HepG2 (cell line): ENCODE results near the gene CACNA2D3. TPM values are rescaled to one million over a fixed set of nuclear protein-coding genes. Genes with fewer than 3 reads are reported as not detected.

ENCODE experiments used
- ATAC-seq: fragments of 200-7000 bp; cut with Tn5 transposase; 3 replicates; pipeline ENCODE4 v1.9.1; 2020; ENCODE audit warnings: mild to moderate bottlenecking, moderate library complexity
- BruUV-seq: library from RNA; stranded (reverse); fragments of 400-500 nt; replicated peaks from 2 replicates; lab custom pipeline; 2021; lab: Mats Ljungman, UMichigan
- CTCF ChIA-PET: fragments of 300-600 bp; formaldehyde crosslinking; extraction: SDS; loops from one replicate; lab custom pipeline; 2021; ENCODE audit warnings: low total read pairs, inconsistent platforms, low intra/inter-chr PET ratio; lab: Yijun Ruan, JAX
- POLR2A ChIA-PET: fragments of 350-600 bp; sonication (Branson Sonifier 250); formaldehyde crosslinking; loops from one replicate; lab custom pipeline; 2020; ENCODE audit warnings: antibody characterized with exemption, inconsistent platforms; lab: Yijun Ruan, JAX
- DNase-seq: peaks from one replicate; pipeline ENCODE4 v3.0.0-alpha.2; 2015; ENCODE audit warnings: low spot score
- FAIRE-seq: peaks from 3 replicates; lab custom pipeline; 2011; peaks lifted over from hg19 to GRCh38; lab: Jason Lieb, UNC
- H2AFZ ChIP-seq: one replicate; pipeline ENCODE4 v1.6.1; 2011; ENCODE audit warnings: low read length, inconsistent platforms
- H3K27ac ChIP-seq: fragments of 300-600 bp; 3 replicates; pipeline ENCODE4 v1.8.0; 2011; ENCODE audit warnings: mixed run types, mild to moderate bottlenecking, mixed read lengths, low read length, inconsistent platforms; ENCODE audit not compliant: insufficient read depth; ENCODE audit errors: extremely low read length
- H3K27me3 ChIP-seq, 2 experiments: fragments of 200-600 bp in 1 of 2; 2 replicates in 1 of 2; 3 replicates in 1 of 2; pipeline versions ENCODE4 v1.6.0 to v1.8.0; 2011; ENCODE audit warnings: low read length in 2 of 2, mild to moderate bottlenecking in 2 of 2, moderate library complexity in 2 of 2, inconsistent platforms in 1 of 2; ENCODE audit not compliant: insufficient read depth in 2 of 2, control insufficient read depth in 1 of 2
- H3K36me3 ChIP-seq, 2 experiments: fragments of 200-600 bp in 1 of 2; replicated peaks in 1 of 2; 2 replicates in 1 of 2; 3 replicates in 1 of 2; pipeline versions ENCODE4 v1.5.1 to v1.8.0; 2011; ENCODE audit warnings: low read length in 2 of 2, inconsistent platforms in 1 of 2; ENCODE audit not compliant: insufficient read depth in 2 of 2, control insufficient read depth in 1 of 2
- H3K4me1 ChIP-seq: 2 replicates; pipeline ENCODE4 v1.5.1; 2012; ENCODE audit warnings: low read length, inconsistent platforms; ENCODE audit not compliant: insufficient read depth
- H3K4me2 ChIP-seq: 2 replicates; pipeline ENCODE4 v1.6.0; 2011; ENCODE audit warnings: low read depth, low read length, inconsistent platforms
- H3K4me3 ChIP-seq, 3 experiments: fragments of 200-600 bp in 1 of 3; sonication (generic), shearing (Covaris generic) in 1 of 3; replicated peaks in 1 of 3; 2 replicates each; pipeline ENCODE4 v1.5.1; 2011 to 2016; ENCODE audit warnings: low read length in 3 of 3, inconsistent platforms in 2 of 3, low read depth in 2 of 3, mild to moderate bottlenecking in 2 of 3, control low read depth in 1 of 3, mixed read lengths in 1 of 3; ENCODE audit not compliant: insufficient read depth in 1 of 3
- H3K79me2 ChIP-seq: one replicate; pipeline ENCODE4 v1.6.1; 2011; ENCODE audit warnings: low read length, inconsistent platforms; ENCODE audit not compliant: insufficient read depth
- H3K9ac ChIP-seq: 2 replicates; pipeline ENCODE4 v1.6.0; 2011; ENCODE audit warnings: mild to moderate bottlenecking, low read depth, low read length, inconsistent platforms; ENCODE audit not compliant: insufficient read depth
- H3K9me3 ChIP-seq: 2 replicates; pipeline ENCODE4 v1.5.1; 2012; ENCODE audit warnings: mild to moderate bottlenecking, low read length
- H4K20me1 ChIP-seq: 2 replicates; pipeline ENCODE4 v1.6.0; 2011; ENCODE audit warnings: inconsistent platforms, mild to moderate bottlenecking, low read length, moderate library complexity; ENCODE audit not compliant: insufficient read depth
- AHR ChIP-seq: IDR thresholded peaks from 2 replicates; pipeline ENCODE4 v1.6.1; 2018; ENCODE audit warnings: missing genetic modification reagents, missing compliant biosample characterization
- NFIC ChIP-seq: IDR thresholded peaks from 2 replicates; pipeline ENCODE4 v1.6.1; 2012; ENCODE audit warnings: mild to moderate bottlenecking, low read length, inconsistent platforms
- PITX1 ChIP-seq: sonication (generic); formaldehyde crosslinking; IDR thresholded peaks from 2 replicates; pipeline ENCODE4 v1.5.1; 2020; ENCODE audit warnings: mild to moderate bottlenecking, missing genetic modification reagents
- PRMT3 ChIP-seq: sonication (generic); formaldehyde crosslinking; IDR thresholded peaks from 2 replicates; pipeline ENCODE4 v1.8.1; 2022; ENCODE audit warnings: low read depth, mild to moderate bottlenecking, moderate library complexity, missing genetic modification reagents, borderline replicate concordance
- RNF2 ChIP-seq: fragments of 450-650 bp; conservative IDR thresholded peaks from 2 replicates; pipeline ENCODE4 v1.6.1; 2016; ENCODE audit warnings: low read depth
- SP5 ChIP-seq: IDR thresholded peaks from 2 replicates; pipeline ENCODE4 v1.6.1; 2016; ENCODE audit warnings: low read depth, borderline replicate concordance
- YY1 ChIP-seq: IDR thresholded peaks from 2 replicates; pipeline ENCODE4 v1.6.1; 2011; ENCODE audit warnings: low read length, low read depth, moderate library complexity, mild to moderate bottlenecking; ENCODE audit not compliant: insufficient read depth, insufficient replicate concordance
- ZNF251 ChIP-seq: sonication (generic); formaldehyde crosslinking; IDR thresholded peaks from 2 replicates; pipeline ENCODE4 v1.9.0; 2021; ENCODE audit warnings: mild to moderate bottlenecking, missing genetic modification reagents
- ZNF335 ChIP-seq: sonication (generic); formaldehyde crosslinking; IDR thresholded peaks from 2 replicates; pipeline ENCODE4 v1.4.0; 2020; ENCODE audit warnings: missing genetic modification reagents
- ZNF792 ChIP-seq: IDR thresholded peaks from 2 replicates; pipeline ENCODE4 v1.6.1; 2016
- whole genome bisulfite sequencing: methylation state at CpG from one replicate; pipeline ENCODE4 v1.1.6; 2017; ENCODE audit warnings: low lambda C conversion rate; 5-methylcytosine and 5-hydroxymethylcytosine counted together
- in situ Hi-C: cut with HindIII; loops from 2 replicates; pipeline ENCODE4 v1.10.0; 2017; ENCODE audit warnings: low pct_unique_long_range_greater_than_20kb; ENCODE audit not compliant: extremely low pct_ligation_motif_present
- intact Hi-C: fragments of 100-400 bp; cut with micrococcal nuclease; formaldehyde crosslinking; loops from one replicate; pipeline ENCODE4 v1.10.0; 2022; ENCODE audit not compliant: unreplicated experiment
- polyA plus RNA-seq, 8 experiments: library from polyadenylated mRNA; depleted of rRNA in 3 of 8; stranded (reverse) in 7 of 8; unstranded in 1 of 8; fragments of >200 nt; fragmentation: Illumina TruSeq in 4 of 8; extraction: Trizol in 4 of 8; gene quantifications; 2 replicates each; pipeline versions ENCODE4 v1.2.1 to v1.2.3, GENCODE V29; 2011 to 2016; ENCODE audit warnings: low read depth in 4 of 8, missing spikeins in 1 of 8, mixed read lengths in 1 of 8; ENCODE audit not compliant: insufficient read depth in 1 of 8
- total RNA-seq, 5 experiments: library from RNA; depleted of rRNA; stranded (reverse); fragments of >200 nt; fragmentation: Illumina TruSeq; extraction: Trizol; gene quantifications; 2 replicates each; pipeline ENCODE4 v1.2.3, GENCODE V29; 2016; ENCODE audit warnings: low read depth in 1 of 5
- TF ChIP-seq, protein P1 (sequence below): IDR thresholded peaks from 2 replicates; pipeline ENCODE4 v1.6.1; 2016; ENCODE audit warnings: control low read depth
- TF ChIP-seq, protein P2 (sequence below): sonication (generic); formaldehyde crosslinking; IDR thresholded peaks from 2 replicates; pipeline ENCODE4 v1.5.1; 2020; ENCODE audit warnings: mild to moderate bottlenecking, missing genetic modification reagents, borderline replicate concordance
- TF ChIP-seq, protein P3 (sequence below): sonication (generic); formaldehyde crosslinking; IDR thresholded peaks from 2 replicates; pipeline ENCODE4 v1.4.0; 2020; ENCODE audit warnings: missing genetic modification reagents
- TF ChIP-seq, protein P4 (sequence below): sonication (generic); formaldehyde crosslinking; IDR thresholded peaks from 2 replicates; pipeline ENCODE4 v1.4.0; 2020; ENCODE audit warnings: missing genetic modification reagents

The CACNA2D3 gene
- total and polyA plus RNA-seq, 2 of the 13 experiments (the other 11 are each of a cell fraction or from before 2014, with no cell fraction given): not detected

DNA sequence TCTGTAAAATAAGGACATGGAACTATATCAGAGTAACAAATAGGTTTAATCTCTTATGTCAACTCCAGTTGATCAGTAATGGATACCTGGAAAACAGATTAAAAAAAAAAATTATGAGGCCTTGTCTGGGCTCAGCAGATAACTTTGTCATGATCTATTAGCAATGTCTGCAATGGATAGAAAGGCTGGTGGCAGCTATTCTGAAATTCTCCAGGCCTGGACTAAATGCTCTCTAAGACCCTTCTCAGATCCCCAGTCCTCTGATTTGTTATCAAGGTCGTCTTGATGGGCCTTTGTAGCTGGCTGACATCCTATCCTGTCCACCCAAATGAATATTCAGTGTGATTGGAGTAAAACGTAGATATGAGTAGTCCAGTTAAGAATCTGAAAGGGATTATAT is 791.8 kb downstream of the CACNA2D3 start:
- ATAC-seq (no peak), DNase-seq (no peak), FAIRE-seq (no peak)
- Histone ChIP-seq H3K4me3 (no peak overlapping the region), H3K9ac (no peak overlapping the region), H3K4me1 (no peaks in the 10 kb centered on the region), H3K79me2 (no peaks in the 10 kb centered on the region), H2AFZ (no peak overlapping the region), H3K27ac (no peak overlapping the region), H4K20me1 (0 out of 2 replicates have a peak, but pooled peaks cover 2% of the 10 kb centered on the region), H3K27me3 (no peaks in the 10 kb centered on the region), H3K9me3 (no peaks in the 10 kb centered on the region), H3K4me2 (no peak overlapping the region), H3K36me3 (no peaks in the 10 kb centered on the region)
- CTCF ChIA-PET: no interaction called here
- 2% methylated on average over 2 of the region's 2 CpGs for WGBS
- POLR2A ChIA-PET: no interaction called here
- TF ChIP-seq SP5 (no peak), RNF2 (no peak), ZNF335 (CRISPR knock-in tag) (no peak), PITX1 (CRISPR knock-in tag) (no peak), ZNF792 (no peak), ZNF251 (CRISPR knock-in tag) (no peak), PRMT3 (CRISPR knock-in tag) (no peak), YY1 (no peak), NFIC (no peak), AHR (CRISPR knock-in tag) (no peak)
- TF ChIP-seq, protein P1, sequence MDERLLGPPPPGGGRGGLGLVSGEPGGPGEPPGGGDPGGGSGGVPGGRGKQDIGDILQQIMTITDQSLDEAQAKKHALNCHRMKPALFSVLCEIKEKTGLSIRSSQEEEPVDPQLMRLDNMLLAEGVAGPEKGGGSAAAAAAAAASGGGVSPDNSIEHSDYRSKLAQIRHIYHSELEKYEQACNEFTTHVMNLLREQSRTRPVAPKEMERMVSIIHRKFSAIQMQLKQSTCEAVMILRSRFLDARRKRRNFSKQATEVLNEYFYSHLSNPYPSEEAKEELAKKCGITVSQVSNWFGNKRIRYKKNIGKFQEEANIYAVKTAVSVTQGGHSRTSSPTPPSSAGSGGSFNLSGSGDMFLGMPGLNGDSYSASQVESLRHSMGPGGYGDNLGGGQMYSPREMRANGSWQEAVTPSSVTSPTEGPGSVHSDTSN (CRISPR knock-in tag): no peak
- TF ChIP-seq, protein P2, sequence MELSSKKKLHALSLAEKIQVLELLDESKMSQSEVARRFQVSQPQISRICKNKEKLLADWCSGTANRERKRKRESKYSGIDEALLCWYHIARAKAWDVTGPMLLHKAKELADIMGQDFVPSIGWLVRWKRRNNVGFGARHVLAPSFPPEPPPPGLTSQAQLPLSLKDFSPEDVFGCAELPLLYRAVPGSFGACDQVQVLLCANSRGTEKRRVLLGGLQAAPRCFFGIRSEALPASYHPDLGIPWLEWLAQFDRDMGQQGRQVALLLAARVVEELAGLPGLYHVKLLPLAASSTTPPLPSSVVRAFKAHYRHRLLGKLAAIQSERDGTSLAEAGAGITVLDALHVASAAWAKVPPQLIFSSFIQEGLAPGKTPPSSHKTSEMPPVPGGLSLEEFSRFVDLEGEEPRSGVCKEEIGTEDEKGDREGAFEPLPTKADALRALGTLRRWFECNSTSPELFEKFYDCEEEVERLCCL (CRISPR knock-in tag): no peak
- TF ChIP-seq, protein P3, sequence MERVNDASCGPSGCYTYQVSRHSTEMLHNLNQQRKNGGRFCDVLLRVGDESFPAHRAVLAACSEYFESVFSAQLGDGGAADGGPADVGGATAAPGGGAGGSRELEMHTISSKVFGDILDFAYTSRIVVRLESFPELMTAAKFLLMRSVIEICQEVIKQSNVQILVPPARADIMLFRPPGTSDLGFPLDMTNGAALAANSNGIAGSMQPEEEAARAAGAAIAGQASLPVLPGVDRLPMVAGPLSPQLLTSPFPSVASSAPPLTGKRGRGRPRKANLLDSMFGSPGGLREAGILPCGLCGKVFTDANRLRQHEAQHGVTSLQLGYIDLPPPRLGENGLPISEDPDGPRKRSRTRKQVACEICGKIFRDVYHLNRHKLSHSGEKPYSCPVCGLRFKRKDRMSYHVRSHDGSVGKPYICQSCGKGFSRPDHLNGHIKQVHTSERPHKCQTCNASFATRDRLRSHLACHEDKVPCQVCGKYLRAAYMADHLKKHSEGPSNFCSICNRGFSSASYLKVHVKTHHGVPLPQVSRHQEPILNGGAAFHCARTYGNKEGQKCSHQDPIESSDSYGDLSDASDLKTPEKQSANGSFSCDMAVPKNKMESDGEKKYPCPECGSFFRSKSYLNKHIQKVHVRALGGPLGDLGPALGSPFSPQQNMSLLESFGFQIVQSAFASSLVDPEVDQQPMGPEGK (CRISPR knock-in tag): no peak
- TF ChIP-seq, protein P4, sequence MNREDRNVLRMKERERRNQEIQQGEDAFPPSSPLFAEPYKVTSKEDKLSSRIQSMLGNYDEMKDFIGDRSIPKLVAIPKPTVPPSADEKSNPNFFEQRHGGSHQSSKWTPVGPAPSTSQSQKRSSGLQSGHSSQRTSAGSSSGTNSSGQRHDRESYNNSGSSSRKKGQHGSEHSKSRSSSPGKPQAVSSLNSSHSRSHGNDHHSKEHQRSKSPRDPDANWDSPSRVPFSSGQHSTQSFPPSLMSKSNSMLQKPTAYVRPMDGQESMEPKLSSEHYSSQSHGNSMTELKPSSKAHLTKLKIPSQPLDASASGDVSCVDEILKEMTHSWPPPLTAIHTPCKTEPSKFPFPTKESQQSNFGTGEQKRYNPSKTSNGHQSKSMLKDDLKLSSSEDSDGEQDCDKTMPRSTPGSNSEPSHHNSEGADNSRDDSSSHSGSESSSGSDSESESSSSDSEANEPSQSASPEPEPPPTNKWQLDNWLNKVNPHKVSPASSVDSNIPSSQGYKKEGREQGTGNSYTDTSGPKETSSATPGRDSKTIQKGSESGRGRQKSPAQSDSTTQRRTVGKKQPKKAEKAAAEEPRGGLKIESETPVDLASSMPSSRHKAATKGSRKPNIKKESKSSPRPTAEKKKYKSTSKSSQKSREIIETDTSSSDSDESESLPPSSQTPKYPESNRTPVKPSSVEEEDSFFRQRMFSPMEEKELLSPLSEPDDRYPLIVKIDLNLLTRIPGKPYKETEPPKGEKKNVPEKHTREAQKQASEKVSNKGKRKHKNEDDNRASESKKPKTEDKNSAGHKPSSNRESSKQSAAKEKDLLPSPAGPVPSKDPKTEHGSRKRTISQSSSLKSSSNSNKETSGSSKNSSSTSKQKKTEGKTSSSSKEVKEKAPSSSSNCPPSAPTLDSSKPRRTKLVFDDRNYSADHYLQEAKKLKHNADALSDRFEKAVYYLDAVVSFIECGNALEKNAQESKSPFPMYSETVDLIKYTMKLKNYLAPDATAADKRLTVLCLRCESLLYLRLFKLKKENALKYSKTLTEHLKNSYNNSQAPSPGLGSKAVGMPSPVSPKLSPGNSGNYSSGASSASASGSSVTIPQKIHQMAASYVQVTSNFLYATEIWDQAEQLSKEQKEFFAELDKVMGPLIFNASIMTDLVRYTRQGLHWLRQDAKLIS (CRISPR knock-in tag): no peak
- in situ Hi-C loops: no loop called here
- BruUV-seq: no TSS peak
- intact Hi-C loops: no loop called here
